AG04449 (cell line): ENCODE measurements around the gene SEMA4C.

Experiments
- CTCF ChIA-PET: fragments of 350-600 bp; formaldehyde crosslinking; extraction: SDS; loops from one replicate; lab custom pipeline; 2021; ENCODE audit warnings: antibody characterized with exemption; lab: Yijun Ruan, JAX
- POLR2A ChIA-PET: fragments of 400-600, 350-600 bp; formaldehyde crosslinking; extraction: SDS; loops from one replicate; lab custom pipeline; 2020; ENCODE audit warnings: antibody characterized with exemption, inconsistent platforms; lab: Yijun Ruan, JAX
- DNase-seq: peaks from one replicate; pipeline ENCODE4 v3.0.0-alpha.2; 2010; ENCODE audit warnings: low read depth, low spot score
- H3K4me3 ChIP-seq: 2 replicates; pipeline ENCODE4 v1.5.1; 2011; ENCODE audit warnings: low read depth, mild to moderate bottlenecking, control low read depth, low read length
- TF ChIP-seq, protein P1 (sequence below): IDR thresholded peaks from one replicate; pipeline ENCODE4 v1.5.1; 2011; ENCODE audit warnings: mild to moderate bottlenecking, moderate library complexity, low read length, control low read depth, inconsistent platforms; ENCODE audit not compliant: insufficient read depth; ENCODE audit errors: missing control alignments

Gene SEMA4C

DNA sequence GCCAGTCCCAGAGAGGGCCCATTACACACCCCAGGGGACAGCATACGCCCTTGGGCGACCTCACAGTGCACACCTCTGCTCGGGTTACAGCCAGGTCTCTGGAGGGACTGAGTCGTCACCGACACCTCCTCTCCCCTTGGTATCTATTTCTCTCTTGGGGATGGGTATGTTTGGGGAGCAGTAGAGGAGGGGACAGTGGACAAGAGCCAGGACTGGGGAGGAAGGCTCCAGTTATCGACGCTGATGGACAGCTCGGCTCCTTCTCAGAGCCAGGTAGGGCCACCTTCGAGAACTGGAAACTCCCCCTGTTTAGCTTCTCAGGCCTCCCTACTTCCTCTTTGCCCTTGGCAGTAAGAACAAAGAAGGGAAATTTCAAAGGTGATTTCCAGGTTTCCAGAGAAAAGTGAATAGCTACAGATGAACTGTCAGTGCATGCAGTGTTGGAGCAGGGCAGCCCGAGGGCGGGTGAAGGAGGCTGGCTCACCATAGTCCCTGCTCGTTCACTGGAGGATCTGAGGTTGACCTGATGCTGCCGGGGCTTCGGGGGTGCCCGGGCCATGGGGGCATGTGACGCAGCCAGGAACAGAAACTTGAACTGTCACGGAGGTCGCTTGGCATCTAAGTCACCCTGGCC, 4.4 kb upstream of the SEMA4C start:
- ChIA-PET CTCF (interaction anchor here (1.5 kb wide), 1 partner anchor 76 kb away, joined by 8 read pairs; no protein-coding TSS in a partner anchor), POLR2A (interaction anchor here (0.9 kb wide), 1 partner anchor 16 kb away, joined by 5 read pairs; the partner anchor contains the start of gene ANKRD39)
- no peak overlapping the region for H3K4me3 ChIP-seq
- DNase-seq = no peak
- TF ChIP-seq, protein P1, sequence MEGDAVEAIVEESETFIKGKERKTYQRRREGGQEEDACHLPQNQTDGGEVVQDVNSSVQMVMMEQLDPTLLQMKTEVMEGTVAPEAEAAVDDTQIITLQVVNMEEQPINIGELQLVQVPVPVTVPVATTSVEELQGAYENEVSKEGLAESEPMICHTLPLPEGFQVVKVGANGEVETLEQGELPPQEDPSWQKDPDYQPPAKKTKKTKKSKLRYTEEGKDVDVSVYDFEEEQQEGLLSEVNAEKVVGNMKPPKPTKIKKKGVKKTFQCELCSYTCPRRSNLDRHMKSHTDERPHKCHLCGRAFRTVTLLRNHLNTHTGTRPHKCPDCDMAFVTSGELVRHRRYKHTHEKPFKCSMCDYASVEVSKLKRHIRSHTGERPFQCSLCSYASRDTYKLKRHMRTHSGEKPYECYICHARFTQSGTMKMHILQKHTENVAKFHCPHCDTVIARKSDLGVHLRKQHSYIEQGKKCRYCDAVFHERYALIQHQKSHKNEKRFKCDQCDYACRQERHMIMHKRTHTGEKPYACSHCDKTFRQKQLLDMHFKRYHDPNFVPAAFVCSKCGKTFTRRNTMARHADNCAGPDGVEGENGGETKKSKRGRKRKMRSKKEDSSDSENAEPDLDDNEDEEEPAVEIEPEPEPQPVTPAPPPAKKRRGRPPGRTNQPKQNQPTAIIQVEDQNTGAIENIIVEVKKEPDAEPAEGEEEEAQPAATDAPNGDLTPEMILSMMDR = no peak

DNA sequence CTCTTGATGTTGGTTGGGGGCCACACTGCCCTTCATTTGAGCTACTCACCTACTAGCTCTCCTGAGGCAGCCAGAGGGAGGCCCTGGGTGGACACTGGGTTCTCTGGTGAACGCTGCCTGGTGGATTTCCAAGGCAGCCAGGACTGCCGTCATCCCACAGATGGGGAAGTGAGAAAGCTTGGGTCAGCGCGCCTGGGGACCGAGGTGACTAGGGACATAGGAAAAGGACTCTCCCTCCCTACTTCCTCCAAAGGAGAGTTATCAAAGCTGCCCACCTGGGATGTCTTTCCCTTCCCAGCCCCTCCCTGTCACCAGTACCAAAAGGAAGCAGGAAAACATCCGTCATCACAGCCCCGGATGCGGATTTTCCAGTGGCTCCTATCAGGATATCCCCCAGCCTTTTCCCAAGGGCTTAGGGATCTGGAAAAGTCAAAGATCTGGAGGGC, 3.8 kb upstream of the SEMA4C start:
- H3K4me3 ChIP-seq = no peak overlapping the region
- CTCF ChIA-PET = interaction anchor here (1.5 kb wide), 1 partner anchor 77 kb away, joined by 8 read pairs; no protein-coding TSS in a partner anchor
- POLR2A ChIA-PET = interaction anchor here (0.9 kb wide), 1 partner anchor 16 kb away, joined by 5 read pairs; the partner anchor contains the start of gene ANKRD39
- TF ChIP-seq, protein P1 = no peak
- no peak for DNase-seq

DNA sequence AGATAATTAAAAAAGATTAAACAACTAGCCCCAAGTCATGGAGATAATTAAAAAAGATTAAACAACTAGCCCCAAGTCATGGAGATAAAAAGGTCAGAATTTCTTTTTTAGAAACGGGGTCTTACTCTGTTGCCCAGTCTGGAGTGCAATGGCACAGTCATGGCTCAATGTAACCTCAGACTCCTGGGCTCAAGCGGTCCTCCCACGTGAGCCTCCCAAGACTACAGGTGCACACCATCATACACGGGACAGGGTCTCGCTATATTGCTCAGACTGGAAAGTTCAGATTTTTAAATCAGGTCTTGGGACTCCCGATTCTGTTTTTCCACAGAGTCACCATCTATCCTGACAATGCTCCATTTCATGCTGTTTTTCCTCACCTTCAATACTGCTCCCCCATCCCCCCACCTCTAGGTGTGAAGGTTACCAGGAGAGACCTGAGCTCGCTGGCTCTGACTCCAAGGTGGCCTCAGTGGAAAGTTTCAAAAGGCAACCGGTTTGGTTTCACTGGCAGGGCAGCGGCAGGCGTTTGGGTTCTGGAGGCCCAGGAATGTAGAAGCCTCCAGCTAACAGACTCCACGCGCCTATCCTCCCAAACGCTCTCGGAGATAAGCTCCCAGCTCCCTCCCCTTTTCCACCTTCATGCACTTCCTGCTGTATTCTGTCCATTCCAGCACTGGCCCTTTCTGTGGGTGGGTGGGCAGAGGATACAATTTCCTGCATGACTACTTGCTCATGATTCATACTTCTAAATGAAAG, 2.9 kb upstream of the SEMA4C start:
- ChIA-PET CTCF (interaction anchor here (1.5 to 2.3 kb wide), 3 partner anchors 15 to 240 kb away, joined by 8 to 17 read pairs (median 11); partner anchors contain the start of genes ANKRD36 and ANKRD39), POLR2A (no interaction called here)
- no peak overlapping the region for H3K4me3 ChIP-seq
- no peak for DNase-seq
- TF ChIP-seq, protein P1 = no peak

DNA sequence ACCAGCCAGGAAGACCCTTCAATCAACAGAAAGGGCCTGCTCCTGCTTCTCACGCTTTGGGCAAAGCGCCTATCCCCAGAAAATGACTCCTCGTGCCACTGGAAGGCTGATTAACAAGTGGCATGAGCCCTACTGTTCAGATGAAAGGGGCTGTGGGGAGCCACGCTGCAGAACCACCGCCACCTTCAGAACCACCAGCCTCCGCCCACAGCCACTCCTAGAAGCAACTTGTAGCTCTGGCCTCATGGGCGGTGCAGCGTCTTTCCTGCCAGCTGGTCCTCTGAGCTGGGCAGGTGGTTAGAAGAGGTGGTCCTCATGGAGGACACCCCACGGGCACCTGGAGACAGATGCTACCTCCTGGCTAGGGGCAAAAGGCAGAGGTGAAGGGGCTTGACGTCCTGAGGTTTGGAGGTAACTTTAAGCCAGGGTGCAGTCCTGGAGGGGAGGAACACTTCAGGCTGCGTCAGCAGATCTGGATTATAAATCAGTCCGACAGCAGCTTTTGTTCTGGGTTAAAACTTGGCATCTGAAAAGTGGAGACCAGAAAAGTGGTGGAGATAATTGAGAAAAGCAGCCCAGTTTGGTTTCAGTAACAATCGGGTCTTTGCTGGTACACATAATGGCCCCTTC, 861 bp upstream of the SEMA4C start:
- peak overlapping the region; percentile 87 for H3K4me3 ChIP-seq
- no peak for DNase-seq

DNA sequence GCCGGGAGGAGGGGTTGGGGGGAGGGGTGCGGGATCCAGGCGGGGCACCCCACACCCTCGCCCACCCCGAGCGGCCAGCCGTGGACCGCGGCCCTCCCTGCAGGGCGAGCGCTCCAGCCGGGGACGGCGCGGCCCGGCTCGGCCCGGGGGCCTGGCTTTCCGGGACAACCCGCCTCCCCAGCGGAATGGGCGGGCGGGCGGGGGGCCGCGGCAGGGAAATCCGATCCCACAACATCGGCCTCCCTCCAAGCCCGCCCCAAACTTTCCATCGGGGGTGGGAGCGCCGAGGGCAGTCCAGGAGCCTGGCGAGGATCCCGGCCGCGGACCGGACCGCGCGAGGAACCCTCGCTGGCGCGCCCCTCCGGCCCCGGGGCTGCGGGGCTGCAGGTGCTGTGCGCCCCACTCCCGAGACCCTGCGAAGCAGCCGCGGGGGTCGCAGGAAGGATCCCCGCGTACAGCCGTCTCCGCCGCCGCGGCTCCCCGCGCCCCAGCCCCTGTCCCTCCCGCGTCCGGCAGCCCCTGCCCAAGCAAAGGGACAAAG, 529 bp downstream of the SEMA4C start:
- H3K4me3 ChIP-seq = peak overlapping the region; percentile 87
- TF ChIP-seq, protein P1 = no peak
- POLR2A ChIA-PET = interaction anchor here (0.9 to 2.1 kb wide), 3 partner anchors 11 to 107 kb away, joined by 3 to 22 read pairs (median 5); partner anchors contain the start of genes ANKRD39 and CNNM3
- CTCF ChIA-PET = interaction anchor here (1.0 to 4.3 kb wide), 12 partner anchors 9 to 92 kb away, joined by 3 to 50 read pairs (median 4); partner anchors contain the start of genes ANKRD39 and CNNM3
- DNase-seq = no peak

More for the DNA sequence above, 861 bp upstream of the SEMA4C start:
- POLR2A ChIA-PET = interaction anchor here (0.7 to 1.0 kb wide), 2 partner anchors 12 to 36 kb away, joined by 3 read pairs; no protein-coding TSS in a partner anchor
- TF ChIP-seq, protein P1 = no peak
- CTCF ChIA-PET = interaction anchor here (0.6 to 2.3 kb wide), 5 partner anchors 13 to 242 kb away, joined by 3 to 17 read pairs (median 3); partner anchors contain the start of genes ANKRD36 and ANKRD39
